ENCODE data around the gene LTBP4.
"Not testable (repeated sequence)": the region's sequence is repeated elsewhere in the genome, so short reads cannot be mapped to it uniquely, and the experiment has no call there.

The LTBP4 gene

GRCh38 chr19:40601134-40601974 lies at the start of gene LTBP4:
TSS of gene LTBP4 (plus strand) at chr19:40601369. CDS start at chr19:40601388, 19 bp downstream.
- TF ChIP-seq JUND (IDR thresholded peaks at IDR 0.05; ENCODE audit: low read depth): no peak
- in situ Hi-C loops (cut with HindIII; ENCODE audit: low pct_unique_long_range_greater_than_20kb, low sequenced_read_pairs): no loop called here
- no peak for DNase-seq (ENCODE audit: low read depth in 1 of 2, low spot score in 1 of 2)

- no peak for TF ChIP-seq JUND (IDR thresholded peaks at IDR 0.05; ENCODE audit: low read depth)
- in situ Hi-C loops (cut with HindIII; ENCODE audit: low pct_unique_long_range_greater_than_20kb, low sequenced_read_pairs): no loop called here
- no peak for DNase-seq (ENCODE audit: low read depth in 1 of 2, low spot score in 1 of 2)
Measured at GRCh38 chr19:40552848-40553247, 48.3 kb upstream of the LTBP4 start.

- no peak for TF ChIP-seq JUND (IDR thresholded peaks at IDR 0.05; ENCODE audit: low read depth)
- in situ Hi-C loops (cut with HindIII; ENCODE audit: low pct_unique_long_range_greater_than_20kb, low sequenced_read_pairs): no loop called here
- DNase-seq (ENCODE audit: low read depth in 1 of 2, low spot score in 1 of 2): no peak
Measured at GRCh38 chr19:40553885-40554857, 47.0 kb upstream of the LTBP4 start.

- no peak for DNase-seq (ENCODE audit: low read depth in 1 of 2, low spot score in 1 of 2)
- in situ Hi-C loops (cut with HindIII; ENCODE audit: low pct_unique_long_range_greater_than_20kb, low sequenced_read_pairs): no loop called here
- TF ChIP-seq JUND (IDR thresholded peaks at IDR 0.05; ENCODE audit: low read depth): no peak
Measured at GRCh38 chr19:40555978-40556689, 45.0 kb upstream of the LTBP4 start.

- DNase-seq (ENCODE audit: low read depth in 1 of 2, low spot score in 1 of 2): no peak
- in situ Hi-C loops (cut with HindIII; ENCODE audit: low pct_unique_long_range_greater_than_20kb, low sequenced_read_pairs): no loop called here
- TF ChIP-seq JUND (IDR thresholded peaks at IDR 0.05; ENCODE audit: low read depth): no peak
Measured at GRCh38 chr19:40556953-40557530, 44.1 kb upstream of the LTBP4 start.

- DNase-seq (ENCODE audit: low read depth in 1 of 2, low spot score in 1 of 2): no peak
- in situ Hi-C loops (cut with HindIII; ENCODE audit: low pct_unique_long_range_greater_than_20kb, low sequenced_read_pairs): no loop called here
- no peak for TF ChIP-seq JUND (IDR thresholded peaks at IDR 0.05; ENCODE audit: low read depth)
Measured at GRCh38 chr19:40559394-40559793, 41.8 kb upstream of the LTBP4 start.

GRCh38 chr19:40560092-40560507 lies 41.1 kb upstream of the LTBP4 start:
- in situ Hi-C loops (cut with HindIII; ENCODE audit: low pct_unique_long_range_greater_than_20kb, low sequenced_read_pairs): no loop called here
- no peak for TF ChIP-seq JUND (IDR thresholded peaks at IDR 0.05; ENCODE audit: low read depth)

GRCh38 chr19:40561947-40562346 lies 39.2 kb upstream of the LTBP4 start:
- DNase-seq (ENCODE audit: low read depth in 1 of 2, low spot score in 1 of 2): no peak
- in situ Hi-C loops (cut with HindIII; ENCODE audit: low pct_unique_long_range_greater_than_20kb, low sequenced_read_pairs): no loop called here
- no peak for TF ChIP-seq JUND (IDR thresholded peaks at IDR 0.05; ENCODE audit: low read depth)

More at GRCh38 chr19:40560092-40560507, 41.1 kb upstream of the LTBP4 start:
- no peak for DNase-seq (ENCODE audit: low read depth in 1 of 2, low spot score in 1 of 2)

- DNase-seq (ENCODE audit: low read depth in 1 of 2, low spot score in 1 of 2); in situ Hi-C loops (cut with HindIII; ENCODE audit: low pct_unique_long_range_greater_than_20kb, low sequenced_read_pairs): not testable (repeated sequence)
Measured at GRCh38 chr19:40564535-40564934, 36.6 kb upstream of the LTBP4 start.

GRCh38 chr19:40565355-40565754 lies 35.8 kb upstream of the LTBP4 start:
- TF ChIP-seq JUND (IDR thresholded peaks at IDR 0.05; ENCODE audit: low read depth): no peak
- in situ Hi-C loops (cut with HindIII; ENCODE audit: low pct_unique_long_range_greater_than_20kb, low sequenced_read_pairs): no loop called here
- no peak for DNase-seq (ENCODE audit: low read depth in 1 of 2, low spot score in 1 of 2)

GRCh38 chr19:40565910-40566495 lies 35.2 kb upstream of the LTBP4 start:
- in situ Hi-C loops (cut with HindIII; ENCODE audit: low pct_unique_long_range_greater_than_20kb, low sequenced_read_pairs): no loop called here
- no peak for TF ChIP-seq JUND (IDR thresholded peaks at IDR 0.05; ENCODE audit: low read depth)
- no peak for DNase-seq (ENCODE audit: low read depth in 1 of 2, low spot score in 1 of 2)

Data from T47D (cell line).